Heart left ventricle (tissue), 16 donors: ENCODE measurements around the gene HMG20B. TPM values are rescaled to one million over a fixed set of nuclear protein-coding genes. Genes with fewer than 3 reads are reported as not detected.

Experiments
- ATAC-seq, 4 donors: fragments of 200-7000 bp; cut with Tn5 transposase; one replicate each; pipeline ENCODE4 v1.9.1; 2020 to 2022; ENCODE audit warnings: moderate library complexity in 4 of 4, mild to moderate bottlenecking in 3 of 4, moderate number of reproducible peaks in 1 of 4
- DNase-seq, 5 donors: peaks; one replicate each; pipeline ENCODE4 v3.0.0-alpha.2; 2020
- H3K27ac ChIP-seq, 12 donors: fragments of 200-600 bp; sonication (generic) in 4 of 12; one replicate each; pipeline versions ENCODE4 v1.5.0 to v1.8.0; 2016 to 2022; ENCODE audit warnings: mild to moderate bottlenecking in 2 of 12
- H3K27me3 ChIP-seq, 9 donors: fragments of 200-600 bp; sonication (generic) in 2 of 9; one replicate each; pipeline versions ENCODE4 v1.5.1 to v1.8.0; 2016 to 2022; ENCODE audit warnings: mild to moderate bottlenecking in 3 of 9
- H3K36me3 ChIP-seq, 9 donors: fragments of 200-600 bp; sonication (generic) in 2 of 9; one replicate each; pipeline versions ENCODE4 v1.5.0 to v1.8.0; 2018 to 2022; ENCODE audit warnings: mild to moderate bottlenecking in 2 of 9
- H3K4me1 ChIP-seq, 12 donors: fragments of 200-600 bp; sonication (generic) in 4 of 12; one replicate each; pipeline versions ENCODE4 v1.5.0 to v1.8.0; 2016 to 2022; ENCODE audit warnings: mild to moderate bottlenecking in 3 of 12
- H3K4me3 ChIP-seq, 12 donors: fragments of 200-600 bp; sonication (generic) in 4 of 12; one replicate each; pipeline versions ENCODE4 v1.5.0 to v1.8.0; 2017 to 2022; ENCODE audit warnings: mild to moderate bottlenecking in 9 of 12, moderate library complexity in 4 of 12
- H3K9me3 ChIP-seq, 12 donors: fragments of 200-600 bp; sonication (generic) in 4 of 12; one replicate each; pipeline versions ENCODE4 v1.5.0 to v1.8.0; 2016 to 2022; ENCODE audit warnings: mild to moderate bottlenecking in 1 of 12
- POLR2A ChIP-seq, 2 donors: fragments of 450-650 bp; IDR thresholded peaks; one replicate each; pipeline ENCODE4 v1.6.1; 2017; ENCODE audit warnings: antibody characterized with exemption in 2 of 2, mild to moderate bottlenecking in 2 of 2, moderate library complexity in 2 of 2
- WGBS, 4 donors: extraction: QIAGEN DNeasy Blood & Tissue Kit in 2 of 4; methylation state at CpG; one replicate each; pipeline versions ENCODE4 v1.1.5 to v1.1.7; 2013 to 2018; 5-methylcytosine and 5-hydroxymethylcytosine counted together
- intact Hi-C, 10 donors: fragments of 100-400 bp; cut with DNase I; formaldehyde crosslinking; loops; one replicate each; pipeline versions ENCODE4 v1.11.1 to v1.14.2; 2022
- polyA plus RNA-seq, 2 donors: library from polyadenylated mRNA; stranded (reverse); fragments of 200-250 nt; gene quantifications; one replicate each; pipeline ENCODE4 v1.2.3, GENCODE V29; 2013
- total RNA-seq, 9 donors: library from RNA; depleted of rRNA in 2 of 9; stranded (reverse); fragments of >200 nt in 2 of 9; fragmentation: NEBNext Ultra II Directional in 3 of 9; extraction: Animal tissue kit (Norgen Biotek cat#: 25700) in 3 of 9; gene quantifications; one replicate each; pipeline versions ENCODE4 v1.1.0 to v1.2.4, GENCODE V29; 2016 to 2023
- TF ChIP-seq, protein P1 (sequence below), 12 donors: fragments of 200-600 bp; sonication (generic) in 4 of 12; IDR thresholded peaks; one replicate each; pipeline versions ENCODE4 v1.5.0 to v1.8.0; 2018 to 2022; ENCODE audit warnings: antibody characterized with exemption in 12 of 12, mild to moderate bottlenecking in 5 of 12
- donor health status: ischemic (EF 13 %, LVEDD 7.1; RV severe dilation, severe dysfunction).
- donor health status: healthy with polysubstance abuse.
- donor health status: DM: no; HTN: yes; CAD: no.
- donor health status: DM: no; HTN: no; CAD: no.
- donor health status: ischemic (EF 25% LVEDD 6.9; RV normal size, moderate dysfunction).
- donor health status: ischemic (EF 25% LVEDD 5.7; RV mildly dilated, moderate dysfunction).
- donor health status: healthy.
- donor health status: DM: yes; HTN: yes; CAD: no.
- donor health status: ischemic (EF 35%, LVEDD 5.7; RV mildly dilated, moderate dysfunction).
- donor health status: nonischemic (EF 11% LVEDD 7.7; RV severe dilation, severe dysfunction).
- donor health status: DM: yes; HTN: yes; CAD: no.
- donor health status: PGD.
- donor health status: ischemic (EF 29% LVEDD 5.4; RV normal size, mild dysfunction).
- donor health status: nonischemic (EF 23%, LVEDD 6.1; RV moderate dilation, normal function).

The HMG20B gene
- total and polyA plus RNA-seq, 11 donors = 24.8 to 68.6 (median 42.1) TPM

DNA sequence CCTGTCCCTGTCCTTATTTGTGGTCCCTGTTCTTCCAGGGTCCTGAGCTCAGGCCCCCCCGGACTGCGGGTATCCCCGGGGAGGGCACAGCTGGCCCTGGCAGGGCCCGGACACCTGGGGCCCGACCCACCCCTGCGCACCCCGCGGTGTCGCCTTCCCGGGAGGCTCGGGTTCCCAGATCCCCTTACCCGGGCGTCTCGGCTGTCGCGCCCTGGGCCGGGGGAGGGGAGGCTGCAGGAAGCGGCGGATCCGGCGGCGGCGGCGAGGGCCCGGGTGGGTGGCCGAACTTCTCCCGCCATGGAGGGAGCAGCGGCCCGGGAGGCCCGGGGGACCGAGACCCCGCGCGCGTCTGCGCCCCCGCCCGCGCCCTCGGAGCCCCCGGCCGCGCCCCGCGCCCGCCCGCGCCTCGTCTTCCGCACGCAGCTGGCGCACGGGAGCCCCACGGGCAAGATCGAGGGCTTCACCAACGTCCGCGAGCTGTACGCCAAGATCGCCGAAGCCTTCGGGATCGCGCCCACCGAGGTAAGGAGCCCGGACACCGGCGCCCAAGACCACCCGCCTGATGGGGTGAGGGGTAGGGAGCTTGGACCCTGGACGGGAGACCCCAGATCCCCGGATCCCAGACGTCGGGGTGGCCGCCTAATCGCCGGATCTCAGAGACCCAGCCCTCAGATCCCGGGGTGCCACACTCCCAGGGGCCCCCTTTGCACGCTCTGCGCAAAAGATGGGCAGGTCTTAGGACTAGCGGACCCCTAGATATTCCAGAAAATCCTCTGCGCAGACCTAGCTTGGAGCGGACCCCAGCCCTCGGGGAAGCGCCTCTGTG lies 12.8 kb downstream of the HMG20B start, which contains the start of gene GIPC3:
Gene GIPC3 (plus strand): TSS at position 178 of the 826 bp plus-strand sequence. CDS start 120 bp downstream, at position 298.
- Histone ChIP-seq H3K27ac (peak within 1 kb of the TSS in 5 of 12 donors; percentile 27 to 65 (median 46)), H3K4me1 (peaks cover 0 to 22% (median under 1%) of the 10 kb centered on the region in 12 donors), H3K9me3 (no peaks in the 10 kb centered on the region), H3K4me3 (peak within 1 kb of the TSS; percentile 21 to 65 (median 56)), H3K27me3 (peaks cover 0 to 30% (median 11%) of the 10 kb centered on the region in 9 donors), H3K36me3 (no peaks in the 10 kb centered on the region)
- WGBS, 4 donors = 4 to 8% (median 5%) methylated on average over 4 to 84 of the region's 84 CpGs
- DNase-seq (no peak), ATAC-seq (no peak)
- intact Hi-C loops = loop anchor here in 6 of 10 donors (1.0 to 2.0 kb wide), 2 partner anchors 33 kb away; no protein-coding TSS in a partner anchor
- TF ChIP-seq, protein P1, sequence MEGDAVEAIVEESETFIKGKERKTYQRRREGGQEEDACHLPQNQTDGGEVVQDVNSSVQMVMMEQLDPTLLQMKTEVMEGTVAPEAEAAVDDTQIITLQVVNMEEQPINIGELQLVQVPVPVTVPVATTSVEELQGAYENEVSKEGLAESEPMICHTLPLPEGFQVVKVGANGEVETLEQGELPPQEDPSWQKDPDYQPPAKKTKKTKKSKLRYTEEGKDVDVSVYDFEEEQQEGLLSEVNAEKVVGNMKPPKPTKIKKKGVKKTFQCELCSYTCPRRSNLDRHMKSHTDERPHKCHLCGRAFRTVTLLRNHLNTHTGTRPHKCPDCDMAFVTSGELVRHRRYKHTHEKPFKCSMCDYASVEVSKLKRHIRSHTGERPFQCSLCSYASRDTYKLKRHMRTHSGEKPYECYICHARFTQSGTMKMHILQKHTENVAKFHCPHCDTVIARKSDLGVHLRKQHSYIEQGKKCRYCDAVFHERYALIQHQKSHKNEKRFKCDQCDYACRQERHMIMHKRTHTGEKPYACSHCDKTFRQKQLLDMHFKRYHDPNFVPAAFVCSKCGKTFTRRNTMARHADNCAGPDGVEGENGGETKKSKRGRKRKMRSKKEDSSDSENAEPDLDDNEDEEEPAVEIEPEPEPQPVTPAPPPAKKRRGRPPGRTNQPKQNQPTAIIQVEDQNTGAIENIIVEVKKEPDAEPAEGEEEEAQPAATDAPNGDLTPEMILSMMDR (IDR thresholded peaks at IDR 0.05) = no peak
- no peak for TF ChIP-seq POLR2A (IDR thresholded peaks at IDR 0.05)

DNA sequence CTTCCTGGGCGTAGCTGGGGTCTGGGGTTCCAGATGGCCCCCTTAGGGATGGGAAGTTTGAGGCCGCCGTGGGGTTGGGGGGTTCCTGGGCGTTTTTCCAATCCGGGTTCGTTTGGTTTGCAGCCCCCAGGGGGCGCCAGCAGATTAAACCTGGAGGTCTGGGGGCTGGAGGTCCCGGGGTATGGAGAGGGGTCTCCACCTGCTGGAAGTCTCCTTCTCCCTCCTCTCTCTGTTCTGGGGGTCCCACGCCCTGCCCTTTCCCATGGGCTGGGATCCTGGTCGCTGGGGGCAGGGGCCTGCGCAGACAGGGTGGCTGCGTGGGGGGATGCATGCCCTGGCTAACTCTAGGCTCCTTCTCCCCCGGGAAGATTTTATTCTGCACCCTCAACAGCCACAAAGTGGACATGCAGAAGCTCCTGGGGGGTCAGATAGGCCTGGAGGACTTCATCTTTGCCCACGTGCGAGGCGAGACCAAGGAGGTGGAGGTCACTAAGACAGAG lies 13.4 kb downstream of the HMG20B start:
- DNase-seq (no peak), ATAC-seq (peak in 2 of 4 donors; percentile 7 to 57)
- TF ChIP-seq, protein P1 (IDR thresholded peaks at IDR 0.05) = peak; percentile 39 to 71 (median 60)
- no peak for TF ChIP-seq POLR2A (IDR thresholded peaks at IDR 0.05)
- Histone ChIP-seq H3K4me3 (peak overlapping the region; percentile 21 to 65 (median 56)), H3K27me3 (peaks cover 0 to 30% (median 11%) of the 10 kb centered on the region in 9 donors), H3K36me3 (no peaks in the 10 kb centered on the region), H3K4me1 (peaks cover 0 to 22% (median under 1%) of the 10 kb centered on the region in 12 donors), H3K27ac (peak overlapping the region in 5 of 12 donors; percentile 27 to 65 (median 46)), H3K9me3 (no peaks in the 10 kb centered on the region)
- WGBS, 4 donors = 17 to 25% (median 22%) methylated on average over 10 to 16 of the region's 16 CpGs
- intact Hi-C loops = loop anchor here in 5 of 10 donors (1.0 to 2.0 kb wide), 2 partner anchors 32 to 33 kb away; no protein-coding TSS in a partner anchor

DNA sequence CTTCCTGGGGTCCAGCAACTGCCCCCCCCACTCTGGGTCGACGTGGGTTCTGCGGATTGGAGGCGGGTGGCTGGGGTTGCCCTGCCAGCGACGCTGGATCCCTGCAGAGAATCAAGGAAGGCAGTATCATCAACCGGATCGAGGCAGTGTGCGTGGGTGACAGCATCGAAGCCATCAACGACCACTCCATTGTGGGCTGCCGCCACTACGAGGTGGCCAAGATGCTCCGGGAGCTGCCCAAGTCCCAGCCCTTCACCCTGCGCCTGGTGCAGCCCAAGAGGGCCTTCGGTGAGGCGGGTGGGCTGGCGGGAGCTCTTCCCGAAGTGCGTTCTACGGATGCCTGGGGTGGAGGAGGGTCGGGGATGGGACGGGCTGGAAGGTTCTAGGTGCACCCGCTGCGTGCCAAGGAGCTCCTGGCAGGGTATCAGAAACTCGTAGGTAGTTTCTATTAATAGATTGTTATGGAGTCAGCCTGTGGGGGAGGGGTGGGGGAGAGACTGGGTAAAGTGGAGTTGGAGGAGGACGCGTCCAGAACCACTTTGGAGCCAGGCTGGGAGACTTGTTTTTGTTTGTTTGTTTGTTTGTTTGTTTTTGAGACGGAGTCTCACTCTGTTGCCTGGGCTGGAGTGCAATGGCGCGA lies 14.1 kb downstream of the HMG20B start:
- ATAC-seq = peak in 3 of 4 donors; percentile 40 to 77 (median 46)
- no peak for TF ChIP-seq POLR2A (IDR thresholded peaks at IDR 0.05)
- TF ChIP-seq, protein P1 (IDR thresholded peaks at IDR 0.05) = no peak
- Histone ChIP-seq H3K4me1 (peaks cover 0 to 22% (median 2%) of the 10 kb centered on the region in 12 donors), H3K9me3 (no peaks in the 10 kb centered on the region), H3K27ac (no peak overlapping the region), H3K4me3 (peak overlapping the region in 3 of 12 donors; percentile 55 to 65 (median 59)), H3K27me3 (peaks cover 0 to 30% (median 11%) of the 10 kb centered on the region in 9 donors), H3K36me3 (no peaks in the 10 kb centered on the region)
- 39 to 51% (median 45%) methylated on average over 26 to 31 of the region's 31 CpGs for WGBS, 4 donors
- intact Hi-C loops = loop anchor here in 5 of 10 donors (1.0 to 2.0 kb wide), 2 partner anchors 31 to 32 kb away; no protein-coding TSS in a partner anchor
- peak in 1 of 5 donors; percentile 53 for DNase-seq
